Activated CD4-positive, alpha-beta T cell treated with anti-CD3 and anti-CD28 coated beads, Interleukin-2, amount 50 U/mL, for 4 hours (primary cell): Measurements from ENCODE around the gene CCNYL1.

Experiments
- DNase-seq, 2 experiments: peaks; one replicate each; pipeline ENCODE4 v3.0.0-alpha.2; 2020

CCNYL1 gene

DNA sequence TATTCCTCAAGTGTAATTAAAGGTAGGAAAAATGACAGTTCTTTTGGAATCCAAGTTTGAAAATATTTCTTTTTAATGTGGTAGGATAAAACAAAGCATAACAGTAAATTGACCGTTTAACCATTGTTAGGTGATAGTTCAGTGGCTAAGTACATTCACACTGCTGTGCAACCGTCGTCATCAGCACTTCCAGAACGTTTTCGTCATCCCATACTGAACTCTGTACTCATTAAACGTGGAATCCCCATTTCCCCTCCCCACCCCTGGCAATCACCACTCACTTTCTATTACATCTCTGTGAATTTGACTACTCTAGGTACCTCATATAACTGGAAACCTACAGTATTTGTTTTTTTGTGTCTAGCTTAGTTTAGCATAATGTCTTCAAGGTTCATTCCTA lies 91.2 kb downstream of the CCNYL1 start:
- no peak for DNase-seq
